GM23248 (cell line): Measurements from ENCODE around the gene EEIG2. TPM values are rescaled to one million over a fixed set of nuclear protein-coding genes. Genes with fewer than 3 reads are reported as not detected.

Source experiments
- DNase-seq: peaks from one replicate; pipeline ENCODE4 v3.0.0-alpha.2; 2015
- H2AFZ ChIP-seq: fragments of 200-600 bp; sonication (generic); 2 replicates; pipeline ENCODE4 v1.6.1; 2016; ENCODE audit warnings: antibody characterized with exemption
- H3F3A ChIP-seq: fragments of 200-600 bp; sonication (generic); 2 replicates; pipeline ENCODE4 v1.6.1; 2016; ENCODE audit warnings: mild to moderate bottlenecking, antibody characterized with exemption, mixed run types; ENCODE audit not compliant: insufficient read depth
- H3K27ac ChIP-seq: fragments of 200-600 bp; sonication (generic); 2 replicates; pipeline ENCODE4 v1.5.1; 2016; ENCODE audit warnings: mild to moderate bottlenecking
- H3K27me3 ChIP-seq: fragments of 200-600 bp; sonication (generic); replicated peaks from 2 replicates; pipeline ENCODE4 v1.6.1; 2016; ENCODE audit warnings: mild to moderate bottlenecking; ENCODE audit not compliant: insufficient read depth
- H3K36me3 ChIP-seq: fragments of 200-600 bp; sonication (generic); 2 replicates; pipeline ENCODE4 v1.6.1; 2016; ENCODE audit warnings: low read depth, mild to moderate bottlenecking
- H3K4me1 ChIP-seq: fragments of 200-600 bp; sonication (generic); 2 replicates; pipeline ENCODE4 v1.6.1; 2016; ENCODE audit warnings: mild to moderate bottlenecking; ENCODE audit not compliant: insufficient read depth
- H3K4me2 ChIP-seq: fragments of 200-600 bp; sonication (generic); one replicate; pipeline ENCODE4 v1.6.1; 2016; ENCODE audit warnings: mild to moderate bottlenecking; ENCODE audit not compliant: unreplicated experiment
- H3K4me3 ChIP-seq: fragments of 200-600 bp; sonication (generic); 2 replicates; pipeline ENCODE4 v1.5.1; 2016; ENCODE audit warnings: mild to moderate bottlenecking
- H3K79me2 ChIP-seq: fragments of 200-600 bp; sonication (generic); 2 replicates; pipeline ENCODE4 v1.6.1; 2016; ENCODE audit warnings: mild to moderate bottlenecking; ENCODE audit not compliant: insufficient read depth
- H3K9ac ChIP-seq: fragments of 200-600 bp; sonication (generic); 2 replicates; pipeline ENCODE4 v1.6.1; 2016; ENCODE audit warnings: mild to moderate bottlenecking
- H3K9me2 ChIP-seq: fragments of 200-600 bp; sonication (generic); 2 replicates; pipeline ENCODE4 v1.6.1; 2016; ENCODE audit warnings: mixed run types, mild to moderate bottlenecking, moderate library complexity; ENCODE audit not compliant: insufficient read depth
- H3K9me3 ChIP-seq: fragments of 200-600 bp; sonication (generic); one replicate; pipeline ENCODE4 v1.6.1; 2017; ENCODE audit warnings: low read depth
- H4K20me1 ChIP-seq: fragments of 200-600 bp; sonication (generic); 2 replicates; pipeline ENCODE4 v1.6.0; 2016; ENCODE audit not compliant: insufficient read depth
- EZH2 ChIP-seq: fragments of 200-600 bp; sonication (generic); IDR thresholded peaks from 2 replicates; pipeline ENCODE4 v1.6.1; 2018; ENCODE audit warnings: antibody characterized with exemption, mild to moderate bottlenecking; ENCODE audit not compliant: insufficient read depth, poor library complexity, severe bottlenecking
- EZH2phosphoT487 ChIP-seq: fragments of 200-600 bp; sonication (generic); IDR thresholded peaks from 2 replicates; pipeline ENCODE4 v1.6.1; 2018; ENCODE audit warnings: antibody characterized with exemption, moderate library complexity, mild to moderate bottlenecking, low read depth; ENCODE audit not compliant: insufficient read depth
- WGBS, 2 experiments: methylation state at CpG; one replicate each; pipeline ENCODE4 v1.1.6; 2015 to 2017; ENCODE audit warnings: low lambda C conversion rate in 2 of 2, low coverage in 1 of 2; ENCODE audit errors: missing lambda C conversion rate in 2 of 2; 5-methylcytosine and 5-hydroxymethylcytosine counted together
- in situ Hi-C: fragments of 300-500 bp; cut with MboI; formaldehyde crosslinking; loops from 2 replicates; pipeline ENCODE4 v1.15.0; 2020
- polyA plus RNA-seq: library from polyadenylated mRNA; unstranded; fragments of >200 nt; fragmentation: Nextera tagmentation; extraction: Ambion mirVana; gene quantifications from 2 replicates; pipeline ENCODE4 v1.2.1, GENCODE V29; 2016
- total RNA-seq: library from RNA; depleted of rRNA; stranded (reverse); fragments of >200 nt; shearing (Covaris generic); gene quantifications from 2 replicates; pipeline ENCODE4 v1.2.3, GENCODE V29; 2014

EEIG2 gene
- total and polyA plus RNA-seq, 2 experiments from 2014 or later = 0.70 to 5.4 TPM

- Histone ChIP-seq H3K27me3 (no peaks in the 10 kb centered on the region), H3K9me3 (no peaks in the 10 kb centered on the region), H2AFZ (no peak overlapping the region), H3K9ac (no peak overlapping the region), H3F3A (no peaks in the 10 kb centered on the region), H3K4me1 (no peaks in the 10 kb centered on the region), H3K9me2 (no peaks in the 10 kb centered on the region), H3K79me2 (no peaks in the 10 kb centered on the region), H3K36me3 (no peaks in the 10 kb centered on the region), H3K4me3 (no peak overlapping the region), H3K4me2 (no peak overlapping the region), H3K27ac (no peak overlapping the region), H4K20me1 (no peaks in the 10 kb centered on the region)
- no peak for TF ChIP-seq EZH2phosphoT487
- no peak for TF ChIP-seq EZH2
- in situ Hi-C loops = no loop called here
- 48 to 53% methylated on average over 4 of the region's 4 CpGs for WGBS, 2 experiments
- DNase-seq = no peak
These were observed 6.0 kb upstream of the EEIG2 start for GRCh38 chr1:108553905-108554304.

DNA sequence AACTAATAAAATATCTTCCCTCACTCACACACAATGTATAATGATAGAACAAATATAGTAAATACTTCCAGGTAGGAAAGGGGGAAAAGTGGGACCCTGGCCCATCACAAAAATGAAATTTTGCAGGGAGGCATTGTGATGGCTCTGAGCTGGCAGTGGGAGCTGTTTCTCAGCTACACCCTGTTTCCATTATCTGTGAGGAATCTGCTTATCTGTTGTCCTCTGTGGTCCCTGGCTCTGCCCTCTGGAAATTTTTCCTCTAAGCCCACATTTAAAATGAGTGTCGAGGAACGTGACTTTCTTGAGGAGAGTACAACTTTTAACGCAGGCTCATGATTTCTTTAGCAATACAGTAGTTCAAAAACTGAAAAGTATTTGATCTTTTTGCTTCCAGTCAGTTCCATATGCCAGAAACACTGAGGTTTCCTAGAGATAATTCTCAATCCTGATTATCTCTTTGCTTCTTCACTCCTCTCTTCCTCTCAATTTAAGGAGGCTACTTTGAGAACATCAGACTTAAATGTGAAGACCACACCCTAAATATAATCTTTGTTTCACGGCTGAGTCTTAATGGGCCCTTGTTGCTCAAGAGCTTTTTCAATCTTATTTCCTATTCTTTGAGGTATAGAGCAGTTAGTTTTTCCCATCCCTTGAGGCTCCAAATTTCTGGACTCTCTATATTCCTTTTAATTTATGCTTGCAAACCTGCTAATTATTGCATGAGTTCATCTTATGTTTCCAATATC lies 5.0 kb upstream of the EEIG2 start:
- Histone ChIP-seq H3K27ac (no peak overlapping the region), H3K9me2 (no peaks in the 10 kb centered on the region), H4K20me1 (no peaks in the 10 kb centered on the region), H3K9me3 (no peaks in the 10 kb centered on the region), H3K9ac (no peak overlapping the region), H3K4me1 (no peaks in the 10 kb centered on the region), H3K36me3 (no peaks in the 10 kb centered on the region), H3K4me2 (no peak overlapping the region), H3K79me2 (no peaks in the 10 kb centered on the region), H3K27me3 (no peaks in the 10 kb centered on the region), H3F3A (no peaks in the 10 kb centered on the region), H3K4me3 (no peak overlapping the region), H2AFZ (no peak overlapping the region)
- in situ Hi-C loops = no loop called here
- TF ChIP-seq EZH2 = no peak
- TF ChIP-seq EZH2phosphoT487 = no peak
- no peak for DNase-seq
- 79% methylated on average over 4 of the region's 4 CpGs for WGBS, 2 experiments

GRCh38 chr1:108556066-108556465 lies 3.8 kb upstream of the EEIG2 start:
- no peaks in the 10 kb centered on the region for H3K9me3 ChIP-seq
- H3K4me2 ChIP-seq = no peak overlapping the region
- no peak overlapping the region for H3K27ac ChIP-seq
- H3K36me3 ChIP-seq = no peaks in the 10 kb centered on the region
- H3K79me2 ChIP-seq = no peaks in the 10 kb centered on the region
- H2AFZ ChIP-seq = no peak overlapping the region
- in situ Hi-C loops = no loop called here
- H3K9ac ChIP-seq = no peak overlapping the region
- H3K27me3 ChIP-seq = no peaks in the 10 kb centered on the region
- H3K4me1 ChIP-seq = peaks cover 2% of the 10 kb centered on the region
- no peaks in the 10 kb centered on the region for H3K9me2 ChIP-seq
- H4K20me1 ChIP-seq = no peaks in the 10 kb centered on the region
- no peak overlapping the region for H3K4me3 ChIP-seq
- peaks cover 5% of the 10 kb centered on the region; the same call in 1 of the 2 replicates for H3F3A ChIP-seq
- TF ChIP-seq EZH2phosphoT487 = no peak
- no peak for TF ChIP-seq EZH2
- DNase-seq = no peak

DNA sequence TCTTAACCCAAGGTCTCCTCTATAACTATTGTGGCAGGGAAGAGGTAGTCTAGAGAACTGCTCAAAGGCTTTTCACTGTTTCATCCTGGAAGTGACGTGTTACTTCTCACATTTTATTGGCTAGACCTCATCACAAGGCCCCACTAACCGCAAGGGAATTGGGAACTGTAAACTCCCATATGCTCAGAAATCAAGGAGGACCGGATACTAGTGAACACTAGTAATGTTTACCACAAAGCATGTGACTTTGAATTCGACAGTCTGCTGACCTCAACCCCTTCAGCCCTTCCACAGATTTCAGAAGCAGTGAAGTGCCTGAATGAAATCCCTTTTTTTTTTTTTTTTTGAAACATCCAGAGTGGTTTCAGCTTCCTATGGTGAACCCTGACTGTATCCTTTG lies 3.4 kb upstream of the EEIG2 start:
- TF ChIP-seq EZH2 (no peak), EZH2phosphoT487 (no peak)
- H3K4me3 ChIP-seq = no peak overlapping the region
- DNase-seq = no peak
- peaks cover 9% of the 10 kb centered on the region; the same call in 1 of the 2 replicates for H3F3A ChIP-seq
- no peaks in the 10 kb centered on the region for H3K9me2 ChIP-seq
- peaks cover 3% of the 10 kb centered on the region for H3K79me2 ChIP-seq
- no peaks in the 10 kb centered on the region for H3K36me3 ChIP-seq
- H3K9ac ChIP-seq = no peak overlapping the region
- no peaks in the 10 kb centered on the region for H3K9me3 ChIP-seq
- H3K27me3 ChIP-seq = no peaks in the 10 kb centered on the region
- 78 to 84% methylated on average over 4 of the region's 4 CpGs for WGBS, 2 experiments
- H3K4me1 ChIP-seq = peaks cover 6% of the 10 kb centered on the region
- no peaks in the 10 kb centered on the region for H4K20me1 ChIP-seq
- in situ Hi-C loops = no loop called here
- no peak overlapping the region for H3K4me2 ChIP-seq
- H2AFZ ChIP-seq = no peak overlapping the region
- H3K27ac ChIP-seq = no peak overlapping the region

DNA sequence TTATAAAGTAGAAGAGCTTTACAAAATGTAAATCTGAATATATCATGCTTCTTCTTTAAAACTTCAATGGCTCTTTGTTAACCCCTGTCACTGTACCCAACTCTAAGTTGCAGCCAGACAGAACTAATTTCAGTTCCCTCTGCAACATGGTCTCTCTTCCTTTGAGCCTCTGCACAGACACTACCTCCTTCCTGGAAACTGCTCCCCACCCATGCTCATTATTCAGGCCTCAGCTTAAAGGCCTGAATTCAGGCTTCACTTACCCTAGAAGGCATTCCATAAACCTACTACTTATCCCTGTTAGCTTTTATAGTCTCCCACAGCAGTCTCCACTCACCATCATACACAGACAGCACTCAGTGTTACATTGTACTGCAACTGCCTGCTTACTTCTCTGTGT lies 2.6 kb upstream of the EEIG2 start:
- H3K79me2 ChIP-seq = peaks cover 11% of the 10 kb centered on the region
- H3K9me2 ChIP-seq = no peaks in the 10 kb centered on the region
- peaks cover 6% of the 10 kb centered on the region for H3K4me1 ChIP-seq
- no peak overlapping the region for H3K4me3 ChIP-seq
- in situ Hi-C loops = no loop called here
- no peaks in the 10 kb centered on the region for H3K36me3 ChIP-seq
- H3K27me3 ChIP-seq = no peaks in the 10 kb centered on the region
- peaks cover 12% of the 10 kb centered on the region; the same call in 1 of the 2 replicates for H3F3A ChIP-seq
- no peak for DNase-seq
- H3K9ac ChIP-seq = no peak overlapping the region
- H3K27ac ChIP-seq = no peak overlapping the region
- TF ChIP-seq EZH2phosphoT487 (no peak), EZH2 (no peak)
- no peaks in the 10 kb centered on the region for H4K20me1 ChIP-seq
- H3K9me3 ChIP-seq = no peaks in the 10 kb centered on the region
- H3K4me2 ChIP-seq = no peak overlapping the region
- H2AFZ ChIP-seq = no peak overlapping the region
